K562 (cell line): Measurements from ENCODE around the gene PPOX. TPM values are rescaled to one million over a fixed set of nuclear protein-coding genes. Genes with fewer than 3 reads are reported as not detected.

Experiments
- ATAC-seq: fragments of 200-7000 bp; cut with Tn5 transposase; 3 replicates; pipeline ENCODE4 v1.9.1; 2020; ENCODE audit warnings: moderate library complexity
- BruUV-seq: library from RNA; stranded (reverse); fragments of 400-500 nt; replicated peaks from 2 replicates; lab custom pipeline; 2021; lab: Mats Ljungman, UMichigan
- CTCF ChIA-PET: fragments of 300-600 bp; formaldehyde crosslinking; extraction: SDS; loops from one replicate; lab custom pipeline; 2021; ENCODE audit warnings: low intra/inter-chr PET ratio; lab: Yijun Ruan, JAX
- POLR2A ChIA-PET: fragments of 300-600, 350-650 bp; sonication (Branson Sonifier 250); formaldehyde crosslinking; extraction: SDS; loops from one replicate; lab custom pipeline; 2021; ENCODE audit warnings: antibody characterized with exemption, inconsistent platforms; lab: Yijun Ruan, JAX
- DNase-seq, 4 experiments: peaks; one replicate each; pipeline versions ENCODE4 v3.0.0 to v3.0.0-alpha.2; 2011 to 2018; ENCODE audit warnings: low spot score in 3 of 4, mixed read lengths in 3 of 4; ENCODE audit errors: extremely low read depth in 1 of 4
- FAIRE-seq: peaks from 2 replicates; lab custom pipeline; 2011; peaks lifted over from hg19 to GRCh38; lab: Jason Lieb, UNC
- H2AFZ ChIP-seq: 2 replicates; pipeline ENCODE4 v1.6.0; 2011; ENCODE audit warnings: low read depth, low read length, control low read depth, inconsistent platforms
- H3K27ac ChIP-seq: fragments of 200-600 bp; 3 replicates; pipeline ENCODE4 v1.8.0; 2011; ENCODE audit warnings: low read depth, mild to moderate bottlenecking, control low read depth, inconsistent platforms, low read length, moderate library complexity, mixed read lengths; ENCODE audit errors: extremely low read depth
- H3K27me3 ChIP-seq, 2 experiments: fragments of 300-600 bp in 1 of 2; 2 replicates in 1 of 2; 3 replicates in 1 of 2; pipeline versions ENCODE4 v1.6.0 to v1.8.0; 2011; ENCODE audit warnings: inconsistent platforms in 2 of 2, low read length in 2 of 2, mild to moderate bottlenecking in 1 of 2, mixed read lengths in 1 of 2, moderate library complexity in 1 of 2; ENCODE audit not compliant: control insufficient read depth in 2 of 2, insufficient read depth in 2 of 2
- H3K36me3 ChIP-seq: fragments of 300-600 bp; 3 replicates; pipeline ENCODE4 v1.8.0; 2011; ENCODE audit warnings: mild to moderate bottlenecking, low read length, inconsistent platforms; ENCODE audit not compliant: control insufficient read depth, insufficient read depth
- H3K4me1 ChIP-seq, 2 experiments: fragments of 200-600 bp in 1 of 2; replicated peaks in 1 of 2; 2 replicates in 1 of 2; 3 replicates in 1 of 2; pipeline versions ENCODE4 v1.5.1 to v1.8.0; 2011; ENCODE audit warnings: inconsistent platforms in 2 of 2, low read length in 2 of 2, mild to moderate bottlenecking in 1 of 2, mixed read lengths in 1 of 2, moderate library complexity in 1 of 2; ENCODE audit not compliant: control insufficient read depth in 2 of 2, insufficient read depth in 2 of 2
- H3K4me2 ChIP-seq: 2 replicates; pipeline ENCODE4 v1.6.1; 2011; ENCODE audit warnings: low read length, control low read depth, inconsistent platforms, mixed read lengths; ENCODE audit not compliant: insufficient read depth
- H3K4me3 ChIP-seq: fragments of 200-600 bp; sonication (generic), shearing (Covaris generic); 2 replicates; pipeline ENCODE4 v1.5.1; 2016; ENCODE audit warnings: control low read depth, inconsistent platforms
- H3K79me2 ChIP-seq: fragments of 200-600 bp; 3 replicates; pipeline ENCODE4 v1.8.0; 2011; ENCODE audit warnings: low read length, inconsistent platforms; ENCODE audit not compliant: control insufficient read depth, insufficient read depth
- H3K9ac ChIP-seq, 2 experiments: 2 replicates each; pipeline versions ENCODE4 v1.6.0 to v1.6.1; 2011; ENCODE audit warnings: low read depth in 2 of 2, low read length in 2 of 2, control low read depth in 1 of 2, inconsistent platforms in 1 of 2, mild to moderate bottlenecking in 1 of 2, mixed read lengths in 1 of 2; ENCODE audit not compliant: insufficient read depth in 1 of 2
- H3K9me1 ChIP-seq: one replicate; pipeline ENCODE4 v1.6.0; 2011; ENCODE audit warnings: inconsistent platforms, mild to moderate bottlenecking, low read length, moderate library complexity; ENCODE audit not compliant: control insufficient read depth, insufficient read depth
- H3K9me3 ChIP-seq: replicated peaks from 2 replicates; pipeline ENCODE4 v1.5.1; 2011; ENCODE audit warnings: low read depth, low read length, inconsistent platforms; ENCODE audit not compliant: control insufficient read depth, insufficient read depth
- H4K20me1 ChIP-seq: replicated peaks from 2 replicates; pipeline ENCODE4 v1.6.1; 2011; ENCODE audit warnings: low read length, inconsistent platforms, mixed read lengths; ENCODE audit not compliant: control insufficient read depth, insufficient read depth
- DACH1 ChIP-seq: fragments of 450-650 bp; IDR thresholded peaks from 2 replicates; pipeline ENCODE4 v1.6.1; 2018; ENCODE audit not compliant: partially characterized antibody
- FOXJ3 ChIP-seq: sonication (generic); formaldehyde crosslinking; IDR thresholded peaks from 2 replicates; pipeline ENCODE4 v1.4.0; 2020; ENCODE audit warnings: mild to moderate bottlenecking, missing genetic modification reagents
- GTF2E2 ChIP-seq: fragments of 200-800 bp; sonication (Bioruptor generic); IDR thresholded peaks from 2 replicates; pipeline ENCODE4 v1.6.1; 2016; ENCODE audit warnings: missing genetic modification characterization, missing compliant biosample characterization
- POLR3G ChIP-seq: IDR thresholded peaks from 2 replicates; pipeline ENCODE4 v1.6.1; 2011; ENCODE audit not compliant: insufficient read length, insufficient replicate concordance; ENCODE audit errors: extremely low read depth
- SLC30A9 ChIP-seq: fragments of 250-450 bp; sonication (Bioruptor Pico); IDR thresholded peaks from 2 replicates; pipeline ENCODE4 v1.8.0; 2022; ENCODE audit warnings: mild to moderate bottlenecking, moderate library complexity
- TCF7 ChIP-seq: sonication (generic); IDR thresholded peaks from 2 replicates; pipeline ENCODE4 v1.6.1; 2016; ENCODE audit warnings: antibody characterized with exemption, borderline replicate concordance
- THRAP3 ChIP-seq: fragments of 450-650 bp; IDR thresholded peaks from 2 replicates; pipeline ENCODE4 v1.6.1; 2016; ENCODE audit warnings: mild to moderate bottlenecking, inconsistent platforms, borderline replicate concordance
- WGBS: fragments of 100-300 bp; shearing (Covaris generic); methylation state at CpG from one replicate; pipeline ENCODE4 v1.1.6; 2016; ENCODE audit warnings: low coverage, mixed read lengths; ENCODE audit not compliant: insufficient coverage; ENCODE audit errors: missing lambda C conversion rate; 5-methylcytosine and 5-hydroxymethylcytosine counted together
- in situ Hi-C: fragments of 300-500 bp; cut with MboI; formaldehyde crosslinking; loops from 4 replicates; pipeline ENCODE4 v1.15.0; 2018; ENCODE audit warnings: inconsistent platforms, mixed read lengths
- intact Hi-C: fragments of 100-400 bp; cut with micrococcal nuclease; formaldehyde crosslinking; loops from 2 replicates; pipeline ENCODE4 v1.14.2; 2022
- polyA plus RNA-seq, 8 experiments: library from polyadenylated mRNA; depleted of rRNA in 4 of 8; stranded (reverse) in 5 of 8; unstranded in 3 of 8; fragments of >200 nt; fragmentation: Nextera tagmentation in 2 of 8; fragmentation: Illumina TruSeq in 1 of 8; extraction: Ambion mirVana in 2 of 8; extraction: Trizol in 1 of 8; gene quantifications; 2 replicates each; pipeline versions ENCODE4 v1.2.1 to v1.2.3, GENCODE V29; 2011 to 2014; ENCODE audit warnings: inconsistent platforms in 1 of 8, missing spikeins in 1 of 8
- total RNA-seq, 7 experiments: library from RNA; depleted of rRNA in 6 of 7; stranded (reverse); fragments of >200 nt in 6 of 7; fragmentation: Illumina TruSeq in 2 of 7; extraction: Trizol in 2 of 7; gene quantifications; 2 replicates each; pipeline versions ENCODE4 v1.2.1 to v1.2.3, GENCODE V29; 2011 to 2021; ENCODE audit warnings: low replicate concordance in 1 of 7
- TF ChIP-seq, protein P1 (sequence below): fragments of 450-650 bp; formaldehyde crosslinking; IDR thresholded peaks from 2 replicates; pipeline ENCODE4 v1.4.0; 2022; ENCODE audit warnings: missing genetic modification characterization
- TF ChIP-seq, protein P2 (sequence below), 2 experiments: fragments of 450-650 bp in 1 of 2; sonication (generic) in 1 of 2; formaldehyde crosslinking in 1 of 2; IDR thresholded peaks in 1 of 2; conservative IDR thresholded peaks in 1 of 2; 2 replicates each; pipeline versions ENCODE4 v1.6.1 to v1.8.1; 2016 to 2023; ENCODE audit warnings: mild to moderate bottlenecking in 2 of 2, moderate library complexity in 2 of 2, inconsistent platforms in 1 of 2, missing genetic modification reagents in 1 of 2
- TF ChIP-seq, protein P3 (sequence below): fragments of 250-450 bp; sonication (Bioruptor Pico); IDR thresholded peaks from 2 replicates; pipeline ENCODE4 v1.4.0; 2020
- TF ChIP-seq, protein P4 (sequence below): fragments of 450-650 bp; formaldehyde crosslinking; IDR thresholded peaks from 2 replicates; pipeline ENCODE4 v1.4.0; 2022; ENCODE audit warnings: missing genetic modification characterization
- TF ChIP-seq, protein P5 (sequence below): sonication (generic); formaldehyde crosslinking; IDR thresholded peaks from 2 replicates; pipeline ENCODE4 v1.9.0; 2022; ENCODE audit warnings: mild to moderate bottlenecking, missing genetic modification reagents

Gene PPOX
- total and polyA plus RNA-seq, 9 of the 15 experiments (the other 6 are each of a cell fraction or from before 2014, with no cell fraction given) = 17.0 to 57.1 (median 38.9) TPM

DNA sequence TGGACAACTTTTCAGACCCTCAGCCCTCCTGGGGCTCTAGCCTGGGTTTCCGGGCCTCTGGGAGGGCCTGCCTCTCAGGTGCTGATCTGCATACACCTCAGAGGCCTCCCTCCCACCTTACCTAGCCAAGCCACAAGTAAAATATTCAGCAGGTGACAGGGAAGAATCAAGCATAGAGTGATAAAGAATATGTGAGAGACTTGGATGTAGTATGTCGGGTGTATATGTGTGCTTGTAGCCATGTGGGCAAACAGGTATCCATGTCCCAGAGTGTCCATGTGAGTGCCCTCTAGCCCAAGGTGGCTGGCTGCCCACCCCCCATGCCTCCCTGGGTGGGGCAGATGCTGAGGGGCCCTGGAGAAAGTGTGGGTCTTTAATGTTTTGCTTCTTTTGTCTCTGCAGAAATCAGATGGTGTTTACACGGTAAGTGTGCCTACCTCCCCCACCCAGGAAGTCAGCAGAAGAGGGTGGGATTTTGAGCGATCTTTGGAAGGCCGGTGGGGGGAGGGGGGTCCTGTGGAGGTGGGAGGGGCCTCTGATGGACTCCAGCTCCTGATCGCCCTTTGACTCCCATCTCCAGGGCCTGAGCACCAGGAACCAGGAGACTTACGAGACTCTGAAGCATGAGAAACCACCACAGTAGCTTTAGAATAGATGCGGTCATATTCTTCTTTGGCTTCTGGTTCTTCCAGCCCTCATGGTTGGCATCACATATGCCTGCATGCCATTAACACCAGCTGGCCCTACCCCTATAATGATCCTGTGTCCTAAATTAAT is 52.3 kb downstream of the PPOX start (continued):
- TF ChIP-seq, protein P1, sequence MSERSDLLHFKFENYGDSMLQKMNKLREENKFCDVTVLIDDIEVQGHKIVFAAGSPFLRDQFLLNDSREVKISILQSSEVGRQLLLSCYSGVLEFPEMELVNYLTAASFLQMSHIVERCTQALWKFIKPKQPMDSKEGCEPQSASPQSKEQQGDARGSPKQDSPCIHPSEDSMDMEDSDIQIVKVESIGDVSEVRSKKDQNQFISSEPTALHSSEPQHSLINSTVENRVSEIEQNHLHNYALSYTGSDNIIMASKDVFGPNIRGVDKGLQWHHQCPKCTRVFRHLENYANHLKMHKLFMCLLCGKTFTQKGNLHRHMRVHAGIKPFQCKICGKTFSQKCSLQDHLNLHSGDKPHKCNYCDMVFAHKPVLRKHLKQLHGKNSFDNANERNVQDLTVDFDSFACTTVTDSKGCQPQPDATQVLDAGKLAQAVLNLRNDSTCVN (CRISPR knock-in tag) = no peak
- TF ChIP-seq, protein P2, sequence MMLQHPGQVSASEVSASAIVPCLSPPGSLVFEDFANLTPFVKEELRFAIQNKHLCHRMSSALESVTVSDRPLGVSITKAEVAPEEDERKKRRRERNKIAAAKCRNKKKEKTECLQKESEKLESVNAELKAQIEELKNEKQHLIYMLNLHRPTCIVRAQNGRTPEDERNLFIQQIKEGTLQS (IDR thresholded peaks at IDR 0.05) = no peak
- TF ChIP-seq, protein P2 (CRISPR knock-in tag; conservative IDR thresholded peaks at IDR 0.05) = no peak

DNA sequence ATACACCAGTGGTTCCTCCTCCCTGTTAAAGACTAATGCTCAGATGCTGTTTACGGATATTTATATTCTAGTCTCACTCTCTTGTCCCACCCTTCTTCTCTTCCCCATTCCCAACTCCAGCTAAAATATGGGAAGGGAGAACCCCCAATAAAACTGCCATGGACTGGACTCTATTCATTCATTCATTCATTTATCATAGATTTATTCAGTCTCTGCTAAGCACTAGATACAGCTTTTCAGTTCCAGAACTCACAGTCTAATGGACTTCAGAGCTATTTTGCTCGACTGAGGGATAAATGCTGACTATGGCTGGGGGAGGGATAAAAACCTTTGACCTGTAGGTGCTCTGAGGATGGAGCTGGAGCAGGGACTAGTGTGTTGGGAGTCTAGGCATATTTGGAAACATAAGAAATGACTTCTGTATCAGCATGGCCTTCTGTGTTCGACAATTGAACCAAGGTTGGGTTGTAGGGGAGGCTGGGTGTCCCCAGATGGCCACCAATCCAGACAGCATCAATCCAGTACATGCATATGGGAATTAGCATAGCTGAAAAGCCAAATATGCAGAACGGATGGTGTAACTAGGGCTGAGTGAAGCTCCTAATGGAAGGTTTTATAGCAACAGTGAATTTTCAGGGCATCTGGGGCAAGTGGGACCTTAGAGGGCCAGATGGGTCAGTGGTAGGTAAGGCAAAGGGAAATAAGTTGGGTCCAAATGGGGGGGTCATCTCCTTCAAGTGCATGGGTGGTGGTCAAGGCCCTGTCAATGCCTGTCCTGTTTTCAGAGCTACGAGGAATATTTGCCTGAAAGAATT is 53.1 kb downstream of the PPOX start:
- FAIRE-seq = no peak
- TF ChIP-seq, protein P3, sequence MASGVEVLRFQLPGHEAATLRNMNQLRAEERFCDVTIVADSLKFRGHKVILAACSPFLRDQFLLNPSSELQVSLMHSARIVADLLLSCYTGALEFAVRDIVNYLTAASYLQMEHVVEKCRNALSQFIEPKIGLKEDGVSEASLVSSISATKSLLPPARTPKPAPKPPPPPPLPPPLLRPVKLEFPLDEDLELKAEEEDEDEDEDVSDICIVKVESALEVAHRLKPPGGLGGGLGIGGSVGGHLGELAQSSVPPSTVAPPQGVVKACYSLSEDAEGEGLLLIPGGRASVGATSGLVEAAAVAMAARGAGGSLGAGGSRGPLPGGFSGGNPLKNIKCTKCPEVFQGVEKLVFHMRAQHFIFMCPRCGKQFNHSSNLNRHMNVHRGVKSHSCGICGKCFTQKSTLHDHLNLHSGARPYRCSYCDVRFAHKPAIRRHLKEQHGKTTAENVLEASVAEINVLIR (CRISPR knock-in tag) = no peak
- TF ChIP-seq THRAP3 (no peak), SLC30A9 (CRISPR knock-in tag) (no peak), POLR3G (no peak), TCF7 (no peak), FOXJ3 (CRISPR knock-in tag) (no peak), GTF2E2 (tag) (no peak), DACH1 (no peak)
- TF ChIP-seq, protein P4, sequence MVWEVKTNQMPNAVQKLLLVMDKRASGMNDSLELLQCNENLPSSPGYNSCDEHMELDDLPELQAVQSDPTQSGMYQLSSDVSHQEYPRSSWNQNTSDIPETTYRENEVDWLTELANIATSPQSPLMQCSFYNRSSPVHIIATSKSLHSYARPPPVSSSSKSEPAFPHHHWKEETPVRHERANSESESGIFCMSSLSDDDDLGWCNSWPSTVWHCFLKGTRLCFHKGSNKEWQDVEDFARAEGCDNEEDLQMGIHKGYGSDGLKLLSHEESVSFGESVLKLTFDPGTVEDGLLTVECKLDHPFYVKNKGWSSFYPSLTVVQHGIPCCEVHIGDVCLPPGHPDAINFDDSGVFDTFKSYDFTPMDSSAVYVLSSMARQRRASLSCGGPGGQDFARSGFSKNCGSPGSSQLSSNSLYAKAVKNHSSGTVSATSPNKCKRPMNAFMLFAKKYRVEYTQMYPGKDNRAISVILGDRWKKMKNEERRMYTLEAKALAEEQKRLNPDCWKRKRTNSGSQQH (CRISPR knock-in tag) = no peak
- TF ChIP-seq, protein P5, sequence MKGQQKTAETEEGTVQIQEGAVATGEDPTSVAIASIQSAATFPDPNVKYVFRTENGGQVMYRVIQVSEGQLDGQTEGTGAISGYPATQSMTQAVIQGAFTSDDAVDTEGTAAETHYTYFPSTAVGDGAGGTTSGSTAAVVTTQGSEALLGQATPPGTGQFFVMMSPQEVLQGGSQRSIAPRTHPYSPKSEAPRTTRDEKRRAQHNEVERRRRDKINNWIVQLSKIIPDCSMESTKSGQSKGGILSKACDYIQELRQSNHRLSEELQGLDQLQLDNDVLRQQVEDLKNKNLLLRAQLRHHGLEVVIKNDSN (CRISPR knock-in tag) = no peak

More for the DNA sequence above, 53.1 kb downstream of the PPOX start:
- WGBS = 70% methylated on average over 5 of the region's 5 CpGs
- no peaks in the 10 kb centered on the region for H4K20me1 ChIP-seq
- no peaks in the 10 kb centered on the region for H3K27me3 ChIP-seq
- peaks cover 3% of the 10 kb centered on the region; the same call in 1 of the 3 replicates for H3K36me3 ChIP-seq
- no peak overlapping the region for H2AFZ ChIP-seq
- no peaks in the 10 kb centered on the region for H3K9me3 ChIP-seq
- H3K27ac ChIP-seq = no peak overlapping the region
- no TSS peak for BruUV-seq
- ATAC-seq (no peak), DNase-seq (no peak)
- peaks cover 3 to 27% of the 10 kb centered on the region in 2 experiments; a peak in 4 of 5 replicates for H3K4me1 ChIP-seq
- H3K4me2 ChIP-seq = no peak overlapping the region
- ChIA-PET CTCF (no interaction called here), POLR2A (interaction anchor here (0.8 to 1.4 kb wide), 3 partner anchors 8 to 95 kb away, joined by 3 to 6 read pairs (median 3); partner anchors contain the start of gene SDHC)
- in situ Hi-C loops (no loop called here), intact Hi-C loops (no loop called here)
- H3K4me3 ChIP-seq = no peak overlapping the region
- H3K9ac ChIP-seq = no peak overlapping the region
- H3K9me1 ChIP-seq = no peaks in the 10 kb centered on the region
- H3K79me2 ChIP-seq = no peaks in the 10 kb centered on the region
